HepG2 (cell line): ENCODE measurements around the gene DPEP1. TPM values are rescaled to one million over a fixed set of nuclear protein-coding genes. Genes with fewer than 3 reads are reported as not detected.
A peak's percentile ranks its signal among the peaks of the same experiment; 100 is the strongest.

Experiments
- ATAC-seq: fragments of 200-7000 bp; cut with Tn5 transposase; 3 replicates; pipeline ENCODE4 v1.9.1; 2020; ENCODE audit warnings: mild to moderate bottlenecking, moderate library complexity
- BruUV-seq: library from RNA; stranded (reverse); fragments of 400-500 nt; replicated peaks from 2 replicates; lab custom pipeline; 2021; lab: Mats Ljungman, UMichigan
- CTCF ChIA-PET: fragments of 300-600 bp; formaldehyde crosslinking; extraction: SDS; loops from one replicate; lab custom pipeline; 2021; ENCODE audit warnings: low total read pairs, inconsistent platforms, low intra/inter-chr PET ratio; lab: Yijun Ruan, JAX
- POLR2A ChIA-PET: fragments of 350-600 bp; sonication (Branson Sonifier 250); formaldehyde crosslinking; loops from one replicate; lab custom pipeline; 2020; ENCODE audit warnings: antibody characterized with exemption, inconsistent platforms; lab: Yijun Ruan, JAX
- DNase-seq: peaks from one replicate; pipeline ENCODE4 v3.0.0-alpha.2; 2015; ENCODE audit warnings: low spot score
- FAIRE-seq: peaks from 3 replicates; lab custom pipeline; 2011; peaks lifted over from hg19 to GRCh38; lab: Jason Lieb, UNC
- H2AFZ ChIP-seq: one replicate; pipeline ENCODE4 v1.6.1; 2011; ENCODE audit warnings: low read length, inconsistent platforms
- H3K27ac ChIP-seq: fragments of 300-600 bp; 3 replicates; pipeline ENCODE4 v1.8.0; 2011; ENCODE audit warnings: mixed run types, mild to moderate bottlenecking, mixed read lengths, low read length, inconsistent platforms; ENCODE audit not compliant: insufficient read depth; ENCODE audit errors: extremely low read length
- H3K27me3 ChIP-seq, 2 experiments: fragments of 200-600 bp in 1 of 2; 2 replicates in 1 of 2; 3 replicates in 1 of 2; pipeline versions ENCODE4 v1.6.0 to v1.8.0; 2011; ENCODE audit warnings: low read length in 2 of 2, mild to moderate bottlenecking in 2 of 2, moderate library complexity in 2 of 2, inconsistent platforms in 1 of 2; ENCODE audit not compliant: insufficient read depth in 2 of 2, control insufficient read depth in 1 of 2
- H3K36me3 ChIP-seq, 2 experiments: fragments of 200-600 bp in 1 of 2; replicated peaks in 1 of 2; 2 replicates in 1 of 2; 3 replicates in 1 of 2; pipeline versions ENCODE4 v1.5.1 to v1.8.0; 2011; ENCODE audit warnings: low read length in 2 of 2, inconsistent platforms in 1 of 2; ENCODE audit not compliant: insufficient read depth in 2 of 2, control insufficient read depth in 1 of 2
- H3K4me1 ChIP-seq: 2 replicates; pipeline ENCODE4 v1.5.1; 2012; ENCODE audit warnings: low read length, inconsistent platforms; ENCODE audit not compliant: insufficient read depth
- H3K4me2 ChIP-seq: 2 replicates; pipeline ENCODE4 v1.6.0; 2011; ENCODE audit warnings: low read depth, low read length, inconsistent platforms
- H3K4me3 ChIP-seq, 3 experiments: fragments of 200-600 bp in 1 of 3; sonication (generic), shearing (Covaris generic) in 1 of 3; replicated peaks in 1 of 3; 2 replicates each; pipeline ENCODE4 v1.5.1; 2011 to 2016; ENCODE audit warnings: low read length in 3 of 3, inconsistent platforms in 2 of 3, low read depth in 2 of 3, mild to moderate bottlenecking in 2 of 3, control low read depth in 1 of 3, mixed read lengths in 1 of 3; ENCODE audit not compliant: insufficient read depth in 1 of 3
- H3K79me2 ChIP-seq: one replicate; pipeline ENCODE4 v1.6.1; 2011; ENCODE audit warnings: low read length, inconsistent platforms; ENCODE audit not compliant: insufficient read depth
- H3K9ac ChIP-seq: 2 replicates; pipeline ENCODE4 v1.6.0; 2011; ENCODE audit warnings: mild to moderate bottlenecking, low read depth, low read length, inconsistent platforms; ENCODE audit not compliant: insufficient read depth
- H3K9me3 ChIP-seq: 2 replicates; pipeline ENCODE4 v1.5.1; 2012; ENCODE audit warnings: mild to moderate bottlenecking, low read length
- H4K20me1 ChIP-seq: 2 replicates; pipeline ENCODE4 v1.6.0; 2011; ENCODE audit warnings: inconsistent platforms, mild to moderate bottlenecking, low read length, moderate library complexity; ENCODE audit not compliant: insufficient read depth
- CENPBD1 ChIP-seq: sonication (generic); formaldehyde crosslinking; IDR thresholded peaks from 2 replicates; pipeline ENCODE4 v1.8.0; 2022; ENCODE audit warnings: missing genetic modification reagents, low read depth, mild to moderate bottlenecking, borderline replicate concordance
- ZBTB40 ChIP-seq, 2 experiments: fragments of 450-650 bp in 1 of 2; sonication (generic) in 1 of 2; formaldehyde crosslinking in 1 of 2; IDR thresholded peaks; 2 replicates each; pipeline versions ENCODE4 v1.6.1 to v1.8.0; 2016 to 2022; ENCODE audit warnings: antibody characterized with exemption in 1 of 2, mild to moderate bottlenecking in 1 of 2, missing genetic modification reagents in 1 of 2
- ZFP36 ChIP-seq: fragments of 150-350 bp; IDR thresholded peaks from 2 replicates; pipeline ENCODE4 v1.6.1; 2018; ENCODE audit warnings: borderline replicate concordance, low read length, low read depth; ENCODE audit not compliant: partially characterized antibody
- ZNF724P ChIP-seq: sonication (generic); formaldehyde crosslinking; IDR thresholded peaks from 2 replicates; pipeline ENCODE4 v1.8.0; 2022; ENCODE audit warnings: missing genetic modification reagents, borderline replicate concordance
- WGBS: methylation state at CpG from one replicate; pipeline ENCODE4 v1.1.6; 2017; ENCODE audit warnings: low lambda C conversion rate; 5-methylcytosine and 5-hydroxymethylcytosine counted together
- in situ Hi-C: cut with HindIII; loops from 2 replicates; pipeline ENCODE4 v1.10.0; 2017; ENCODE audit warnings: low pct_unique_long_range_greater_than_20kb; ENCODE audit not compliant: extremely low pct_ligation_motif_present
- intact Hi-C: fragments of 100-400 bp; cut with micrococcal nuclease; formaldehyde crosslinking; loops from one replicate; pipeline ENCODE4 v1.10.0; 2022; ENCODE audit not compliant: unreplicated experiment
- polyA plus RNA-seq, 8 experiments: library from polyadenylated mRNA; depleted of rRNA in 3 of 8; stranded (reverse) in 7 of 8; unstranded in 1 of 8; fragments of >200 nt; fragmentation: Illumina TruSeq in 4 of 8; extraction: Trizol in 4 of 8; gene quantifications; 2 replicates each; pipeline versions ENCODE4 v1.2.1 to v1.2.3, GENCODE V29; 2011 to 2016; ENCODE audit warnings: low read depth in 4 of 8, missing spikeins in 1 of 8, mixed read lengths in 1 of 8; ENCODE audit not compliant: insufficient read depth in 1 of 8
- total RNA-seq, 5 experiments: library from RNA; depleted of rRNA; stranded (reverse); fragments of >200 nt; fragmentation: Illumina TruSeq; extraction: Trizol; gene quantifications; 2 replicates each; pipeline ENCODE4 v1.2.3, GENCODE V29; 2016; ENCODE audit warnings: low read depth in 1 of 5
- TF ChIP-seq, protein P1 (sequence below): sonication (generic); formaldehyde crosslinking; IDR thresholded peaks from 2 replicates; pipeline ENCODE4 v1.5.1; 2020; ENCODE audit warnings: mild to moderate bottlenecking, missing genetic modification reagents
- TF ChIP-seq, protein P2 (sequence below): IDR thresholded peaks from 2 replicates; pipeline ENCODE4 v1.6.1; 2012; ENCODE audit warnings: low read length, improper control_type of control experiment

The DPEP1 gene
- total and polyA plus RNA-seq, 2 of the 13 experiments (the other 11 are each of a cell fraction or from before 2014, with no cell fraction given), result 37.6 to 52.2 TPM

DNA sequence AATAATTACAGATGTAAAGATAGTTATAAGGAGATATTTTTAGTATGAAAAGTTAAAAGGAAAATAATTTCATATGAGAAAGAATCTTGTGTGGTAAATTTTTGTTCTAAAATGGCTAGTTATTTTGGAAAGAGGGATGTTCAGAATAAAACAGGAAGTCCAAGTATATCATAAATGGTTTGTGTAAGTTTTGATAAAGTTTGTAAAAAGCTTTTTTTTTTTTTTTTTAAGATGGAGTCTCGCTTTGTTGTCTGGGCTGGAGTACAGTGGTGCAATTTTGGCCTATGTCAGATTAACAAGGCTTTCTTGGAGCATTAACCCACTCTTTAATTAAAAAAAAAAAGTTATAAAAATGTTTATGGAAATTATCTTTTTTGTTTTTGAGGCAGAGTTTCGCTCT lies 64.8 kb downstream of the DPEP1 start:
- WGBS, result 84% methylated on average over 2 of the region's 2 CpGs
- ATAC-seq (no peak), DNase-seq (no peak), FAIRE-seq (no peak)
- no peaks in the 10 kb centered on the region for H3K27me3 ChIP-seq
- intact Hi-C loops (no loop called here), in situ Hi-C loops (no loop called here)
- BruUV-seq, result no TSS peak
- H3K9me3 ChIP-seq, result peaks cover 22% of the 10 kb centered on the region
- ChIA-PET CTCF (no interaction called here), POLR2A (no interaction called here)
- no peak overlapping the region for H3K4me2 ChIP-seq
- H2AFZ ChIP-seq, result no peak overlapping the region
- H3K4me3 ChIP-seq, result no peak overlapping the region
- H3K27ac ChIP-seq, result no peak overlapping the region
- H3K36me3 ChIP-seq, result no peaks in the 10 kb centered on the region
- H3K79me2 ChIP-seq, result no peaks in the 10 kb centered on the region
- no peaks in the 10 kb centered on the region for H4K20me1 ChIP-seq
- peaks cover 2% of the 10 kb centered on the region; the same call in 1 of the 2 replicates for H3K4me1 ChIP-seq
- no peak overlapping the region for H3K9ac ChIP-seq
- TF ChIP-seq, protein P1, sequence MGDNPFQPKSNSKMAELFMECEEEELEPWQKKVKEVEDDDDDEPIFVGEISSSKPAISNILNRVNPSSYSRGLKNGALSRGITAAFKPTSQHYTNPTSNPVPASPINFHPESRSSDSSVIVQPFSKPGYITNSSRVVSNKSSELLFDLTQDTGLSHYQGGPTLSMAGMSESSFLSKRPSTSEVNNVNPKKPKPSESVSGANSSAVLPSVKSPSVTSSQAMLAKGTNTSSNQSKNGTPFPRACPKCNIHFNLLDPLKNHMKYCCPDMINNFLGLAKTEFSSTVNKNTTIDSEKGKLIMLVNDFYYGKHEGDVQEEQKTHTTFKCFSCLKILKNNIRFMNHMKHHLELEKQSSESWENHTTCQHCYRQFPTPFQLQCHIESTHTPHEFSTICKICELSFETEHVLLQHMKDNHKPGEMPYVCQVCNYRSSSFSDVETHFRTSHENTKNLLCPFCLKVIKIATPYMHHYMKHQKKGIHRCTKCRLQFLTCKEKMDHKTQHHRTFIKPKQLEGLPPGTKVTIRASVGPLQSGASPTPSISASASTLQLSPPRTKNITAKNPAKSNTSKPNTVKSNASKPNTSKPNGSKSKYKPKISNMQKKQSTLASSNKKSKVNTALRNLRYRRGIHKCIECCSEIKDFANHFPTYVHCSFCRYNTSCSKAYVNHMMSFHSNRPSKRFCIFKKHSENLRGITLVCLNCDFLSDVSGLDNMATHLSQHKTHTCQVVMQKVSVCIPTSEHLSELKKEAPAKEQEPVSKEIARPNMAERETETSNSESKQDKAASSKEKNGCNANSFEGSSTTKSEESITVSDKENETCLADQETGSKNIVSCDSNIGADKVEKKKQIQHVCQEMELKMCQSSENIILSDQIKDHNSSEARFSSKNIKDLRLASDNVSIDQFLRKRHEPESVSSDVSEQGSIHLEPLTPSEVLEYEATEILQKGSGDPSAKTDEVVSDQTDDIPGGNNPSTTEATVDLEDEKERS (CRISPR knock-in tag), result peak; percentile 59; the same call in 1 of the 2 replicates
- TF ChIP-seq ZNF724P (CRISPR knock-in tag) (peak; percentile 83), ZBTB40 (IDR thresholded peaks at IDR 0.05) (0 out of 2 replicates have a peak, but pooled peaks have one; percentile 12), ZBTB40 (CRISPR knock-in tag; IDR thresholded peaks at IDR 0.05) (no peak), ZFP36 (peak; percentile 92), CENPBD1 (CRISPR knock-in tag) (no peak)
- TF ChIP-seq, protein P2, sequence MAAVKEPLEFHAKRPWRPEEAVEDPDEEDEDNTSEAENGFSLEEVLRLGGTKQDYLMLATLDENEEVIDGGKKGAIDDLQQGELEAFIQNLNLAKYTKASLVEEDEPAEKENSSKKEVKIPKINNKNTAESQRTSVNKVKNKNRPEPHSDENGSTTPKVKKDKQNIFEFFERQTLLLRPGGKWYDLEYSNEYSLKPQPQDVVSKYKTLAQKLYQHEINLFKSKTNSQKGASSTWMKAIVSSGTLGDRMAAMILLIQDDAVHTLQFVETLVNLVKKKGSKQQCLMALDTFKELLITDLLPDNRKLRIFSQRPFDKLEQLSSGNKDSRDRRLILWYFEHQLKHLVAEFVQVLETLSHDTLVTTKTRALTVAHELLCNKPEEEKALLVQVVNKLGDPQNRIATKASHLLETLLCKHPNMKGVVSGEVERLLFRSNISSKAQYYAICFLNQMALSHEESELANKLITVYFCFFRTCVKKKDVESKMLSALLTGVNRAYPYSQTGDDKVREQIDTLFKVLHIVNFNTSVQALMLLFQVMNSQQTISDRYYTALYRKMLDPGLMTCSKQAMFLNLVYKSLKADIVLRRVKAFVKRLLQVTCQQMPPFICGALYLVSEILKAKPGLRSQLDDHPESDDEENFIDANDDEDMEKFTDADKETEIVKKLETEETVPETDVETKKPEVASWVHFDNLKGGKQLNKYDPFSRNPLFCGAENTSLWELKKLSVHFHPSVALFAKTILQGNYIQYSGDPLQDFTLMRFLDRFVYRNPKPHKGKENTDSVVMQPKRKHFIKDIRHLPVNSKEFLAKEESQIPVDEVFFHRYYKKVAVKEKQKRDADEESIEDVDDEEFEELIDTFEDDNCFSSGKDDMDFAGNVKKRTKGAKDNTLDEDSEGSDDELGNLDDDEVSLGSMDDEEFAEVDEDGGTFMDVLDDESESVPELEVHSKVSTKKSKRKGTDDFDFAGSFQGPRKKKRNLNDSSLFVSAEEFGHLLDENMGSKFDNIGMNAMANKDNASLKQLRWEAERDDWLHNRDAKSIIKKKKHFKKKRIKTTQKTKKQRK, result peak; percentile 43; the same call in 1 of the 2 replicates
